GM18868 (cell line): ENCODE data around the gene CHST5.
"Not testable (repeated sequence)": the region's sequence is repeated elsewhere in the genome, so short reads cannot be mapped to it uniquely, and the experiment has no call there.

Experiments used
- ATAC-seq: cut with Tn5 transposase; IDR thresholded peaks from one replicate; pipeline ENCODE4 v1.9.1; 2021; ENCODE audit warnings: mild to moderate bottlenecking, moderate library complexity; ENCODE audit not compliant: unreplicated experiment

CHST5 gene

DNA sequence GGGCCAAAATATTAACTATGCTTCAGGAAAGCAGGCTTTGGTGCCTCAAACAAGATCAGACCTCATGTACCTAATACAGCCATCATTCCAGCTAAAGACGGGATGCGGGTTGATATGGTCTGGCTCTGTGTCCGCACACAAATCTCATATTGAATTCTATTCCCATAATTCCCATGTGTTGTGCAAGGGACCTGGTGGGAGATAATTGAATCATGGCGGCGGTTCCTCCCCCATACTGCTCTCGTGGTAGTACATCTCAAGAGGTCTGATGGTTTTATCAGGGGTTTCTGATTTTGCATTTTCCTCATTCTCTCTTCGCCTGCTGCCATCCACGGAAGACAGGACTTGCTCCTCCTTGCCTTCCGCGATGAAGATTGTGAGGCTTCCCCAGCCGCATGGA is 21.6 kb downstream of the CHST5 start:
- ATAC-seq, result no peak

DNA sequence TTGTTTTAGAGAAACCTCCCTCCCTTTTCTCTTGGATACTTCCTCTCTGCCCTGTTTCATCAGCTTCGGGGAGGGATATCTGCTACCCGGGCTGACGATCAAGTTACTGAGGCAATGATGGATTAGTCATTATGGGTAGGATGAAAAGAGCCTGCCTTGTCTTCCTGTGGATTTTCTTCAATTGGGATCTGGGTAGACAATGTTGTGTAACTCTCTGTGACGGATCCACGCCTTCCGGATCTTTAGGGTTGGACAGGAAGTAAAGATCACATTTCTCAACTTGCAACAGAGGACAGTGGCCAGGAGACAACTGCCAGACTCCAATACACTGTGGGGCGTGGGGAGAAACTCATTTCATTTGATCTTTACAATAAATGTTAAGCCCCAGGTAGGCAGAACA is 29.3 kb downstream of the CHST5 start:
- ATAC-seq, result no peak

GRCh38 chr16:75506107-75506506 is 29.8 kb downstream of the CHST5 start:
- ATAC-seq, result no peak

DNA sequence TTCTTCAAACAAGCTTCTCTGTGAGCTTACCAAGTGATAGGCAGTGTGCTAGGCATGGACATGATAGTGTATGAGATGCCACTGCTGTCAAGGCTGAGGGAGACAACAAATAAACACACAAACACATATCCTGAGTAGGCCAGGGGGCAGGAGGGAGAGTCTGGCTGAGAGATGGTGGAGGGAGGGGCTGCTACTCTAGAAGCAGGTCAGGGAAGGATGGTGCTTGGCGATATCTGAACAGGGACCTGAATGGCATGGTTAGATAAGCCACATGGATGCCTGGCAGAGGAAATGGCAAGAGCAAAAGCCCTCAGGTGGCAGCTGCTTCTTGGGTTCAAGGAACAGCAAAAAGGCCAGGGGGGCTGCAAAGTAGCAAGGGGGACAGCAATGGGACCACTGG is 32.1 kb downstream of the CHST5 start:
- no peak for ATAC-seq

DNA sequence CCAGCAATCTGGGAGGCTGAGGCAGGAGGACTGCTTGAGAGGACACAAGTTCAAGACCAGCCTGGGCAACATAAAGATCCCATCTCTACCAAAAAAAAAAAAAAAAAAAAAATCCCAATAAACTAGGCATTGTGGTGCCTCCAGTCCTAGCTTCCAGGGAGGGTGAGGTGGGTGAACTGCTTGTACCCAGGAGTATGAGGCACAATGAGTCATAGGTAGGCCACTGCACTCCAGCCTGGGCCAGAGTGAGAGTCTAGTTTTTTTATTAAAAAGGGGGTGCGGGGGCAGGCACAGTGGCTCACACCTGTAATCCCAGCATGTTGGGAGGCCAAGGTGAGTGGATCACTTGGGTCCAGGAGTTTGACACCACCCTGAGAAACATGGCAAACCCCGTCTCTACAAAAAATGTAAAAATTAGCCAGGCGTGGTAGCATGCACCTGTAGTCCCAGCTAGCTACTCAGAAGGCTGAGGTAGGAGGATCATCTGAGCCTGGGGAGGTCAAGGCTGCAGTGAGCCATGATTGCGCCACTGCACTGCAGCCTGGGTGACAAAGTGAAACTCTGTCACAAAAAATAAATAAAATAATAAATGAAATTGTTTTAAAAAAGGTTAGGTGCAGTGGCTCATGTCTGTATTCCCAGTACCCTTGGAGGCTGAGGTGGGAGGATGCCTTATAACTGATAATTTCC is 32.8 kb downstream of the CHST5 start:
- no peak for ATAC-seq

- ATAC-seq, result not testable (repeated sequence)
These were observed 34.1 kb downstream of the CHST5 start for GRCh38 chr16:75501820-75502219.

DNA sequence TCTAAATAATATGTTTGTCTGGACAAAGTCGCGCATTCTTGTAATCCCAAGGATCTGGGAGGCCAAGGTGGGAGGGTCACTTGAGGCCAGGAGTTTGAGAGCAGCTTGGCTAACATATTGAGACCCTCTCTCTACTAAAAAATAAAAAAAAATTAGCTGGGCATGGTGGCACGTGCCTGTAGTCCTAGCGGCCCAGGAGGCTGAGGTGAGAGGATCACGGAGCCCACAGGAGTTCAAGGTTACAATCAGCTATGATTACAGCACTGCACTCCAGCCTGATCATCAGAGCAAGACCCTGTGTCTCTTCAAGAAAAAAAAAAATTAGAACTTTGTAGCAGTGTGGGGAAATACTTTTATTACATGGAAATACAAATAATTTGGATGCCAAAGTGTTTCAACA is 34.5 kb downstream of the CHST5 start:
- ATAC-seq, result no peak

DNA sequence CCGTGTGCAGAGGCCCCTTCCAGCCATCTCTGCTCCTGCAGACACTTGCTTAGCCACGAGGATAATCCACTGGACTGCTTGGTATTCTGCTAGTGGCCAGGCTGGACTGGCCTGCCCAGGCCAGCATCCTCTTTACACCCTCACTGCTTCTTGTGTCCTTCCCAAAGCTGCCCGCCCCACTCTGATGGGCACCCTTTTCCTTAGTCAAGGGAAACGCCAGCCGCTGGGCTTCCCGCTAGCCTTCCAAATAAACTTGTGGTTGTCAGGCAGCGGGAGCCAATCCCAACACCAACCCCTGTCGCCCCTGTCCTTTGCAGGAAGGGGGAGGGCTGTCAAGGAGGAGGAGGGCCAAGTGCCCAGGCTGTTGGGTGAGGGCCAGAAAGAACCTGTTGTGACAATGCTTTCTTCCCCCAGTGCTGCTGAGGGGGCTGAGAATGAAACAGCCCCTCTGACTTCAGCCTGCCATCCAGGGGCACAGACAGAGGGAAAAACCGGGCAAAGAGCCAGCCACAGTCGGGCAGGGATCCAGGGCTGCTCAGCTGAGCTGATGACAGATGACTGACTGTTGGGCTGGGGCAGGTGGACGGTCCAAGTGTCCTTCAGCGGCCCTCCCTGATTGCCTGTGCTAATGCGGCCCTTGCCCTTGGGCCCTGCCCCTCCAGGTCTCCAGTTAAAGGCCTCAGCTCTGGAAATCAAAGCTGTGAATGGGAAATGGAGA is 37.1 kb downstream of the CHST5 start:
- ATAC-seq, result not testable (repeated sequence)

- no peak for ATAC-seq
These were observed 38.4 kb downstream of the CHST5 start for GRCh38 chr16:75497558-75497957.

DNA sequence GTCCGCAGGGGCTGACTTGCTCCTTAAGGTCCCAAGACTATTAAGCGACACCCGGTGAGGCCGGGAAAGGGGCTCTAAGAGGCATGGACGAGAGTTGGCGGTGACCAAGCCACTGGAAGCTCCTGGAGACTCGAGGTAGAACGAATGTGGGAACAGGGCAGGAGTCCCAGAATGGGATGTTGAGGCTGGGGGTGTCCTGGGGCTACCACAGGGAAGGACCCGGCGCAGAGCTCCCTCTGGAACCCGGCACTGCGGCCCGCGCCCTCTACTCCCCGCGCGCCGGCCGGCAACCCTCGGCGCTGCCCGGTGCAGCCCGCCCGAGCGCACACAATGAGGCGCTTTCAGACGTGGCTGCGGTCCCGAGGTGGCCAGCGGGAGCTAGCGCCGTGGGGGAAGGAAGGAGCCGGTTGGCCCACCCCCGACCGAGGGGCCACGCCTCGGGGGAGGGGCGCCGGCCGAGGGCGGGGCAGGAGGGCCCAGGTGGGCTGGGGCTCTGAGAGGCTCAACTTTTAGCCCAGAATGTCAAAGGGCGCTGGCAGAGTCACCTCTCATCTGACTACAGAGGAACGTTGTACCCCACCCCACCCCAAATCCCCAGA is 40.7 kb downstream of the CHST5 start, which contains the start of gene CHST6:
TSS of gene CHST6 (minus strand) at position 366 of the 599 bp plus-strand sequence. CDS start 15,613 bp downstream, outside the sequence.
- ATAC-seq, result peak; percentile 77

DNA sequence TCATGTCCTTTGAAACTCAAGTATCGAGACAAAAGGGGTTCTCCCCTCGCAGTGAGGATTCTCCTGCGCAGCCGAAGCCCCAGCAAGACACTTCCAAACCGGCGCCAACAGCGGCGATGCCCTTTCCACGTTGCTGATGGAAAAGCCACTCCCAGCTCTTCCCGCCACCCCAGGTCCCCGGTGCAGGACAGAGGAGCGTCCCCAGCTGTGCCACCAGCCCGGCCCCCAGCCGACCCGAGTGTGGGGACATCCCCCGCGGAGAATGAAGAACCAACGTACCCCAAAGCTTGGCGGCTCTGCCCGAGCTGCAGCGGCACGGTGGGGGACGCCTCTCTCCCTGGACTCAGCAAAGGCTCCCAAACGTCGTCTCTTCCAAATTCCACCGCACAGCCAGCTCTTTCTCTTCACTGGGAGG is 41.2 kb downstream of the CHST5 start:
- ATAC-seq, result no peak

- ATAC-seq, result no peak
These were observed 41.7 kb downstream of the CHST5 start for GRCh38 chr16:75494184-75494583.

- ATAC-seq, result peak; percentile 32
These were observed 44.0 kb downstream of the CHST5 start for GRCh38 chr16:75491876-75492275.

GRCh38 chr16:75488322-75488721 is 47.6 kb downstream of the CHST5 start:
- ATAC-seq, result no peak

- peak; percentile 74 for ATAC-seq
These were observed 49.1 kb downstream of the CHST5 start for GRCh38 chr16:75486676-75487313.

DNA sequence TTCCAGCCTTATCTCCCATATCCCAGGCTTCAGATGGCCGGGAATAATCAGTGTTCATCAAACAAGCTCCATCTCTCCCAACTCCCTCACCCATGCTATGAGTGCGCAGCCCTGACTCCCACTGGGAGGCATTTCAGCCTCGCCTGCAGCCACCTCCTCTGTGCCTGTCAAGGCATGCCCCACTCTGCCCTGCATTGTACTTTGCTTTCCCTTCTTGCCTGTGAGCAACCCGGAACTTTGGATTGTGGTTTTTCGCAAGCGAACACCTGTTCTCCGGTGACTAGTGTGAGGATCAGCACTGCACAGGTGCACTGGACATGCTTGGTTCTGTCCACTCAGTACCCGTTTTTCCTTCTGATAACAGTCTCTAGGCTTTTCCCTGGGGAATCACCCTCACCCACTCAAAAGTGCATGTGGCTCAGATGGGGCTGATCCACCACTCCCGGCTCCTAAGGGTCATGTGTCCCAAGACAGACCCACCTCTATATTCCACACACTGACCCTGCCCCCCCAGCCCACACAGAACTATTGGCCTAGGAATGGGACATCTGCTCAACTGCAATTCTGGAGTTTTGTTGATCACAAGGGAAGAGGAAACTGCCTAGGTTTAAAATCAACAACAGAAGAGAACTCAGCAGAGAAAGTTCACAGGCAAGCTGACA is 49.8 kb downstream of the CHST5 start:
- no peak for ATAC-seq

GRCh38 chr16:75485230-75486013 is 50.5 kb downstream of the CHST5 start:
- peak; percentile 41 for ATAC-seq

GRCh38 chr16:75483222-75483621 is 52.7 kb downstream of the CHST5 start:
- ATAC-seq, result no peak

DNA sequence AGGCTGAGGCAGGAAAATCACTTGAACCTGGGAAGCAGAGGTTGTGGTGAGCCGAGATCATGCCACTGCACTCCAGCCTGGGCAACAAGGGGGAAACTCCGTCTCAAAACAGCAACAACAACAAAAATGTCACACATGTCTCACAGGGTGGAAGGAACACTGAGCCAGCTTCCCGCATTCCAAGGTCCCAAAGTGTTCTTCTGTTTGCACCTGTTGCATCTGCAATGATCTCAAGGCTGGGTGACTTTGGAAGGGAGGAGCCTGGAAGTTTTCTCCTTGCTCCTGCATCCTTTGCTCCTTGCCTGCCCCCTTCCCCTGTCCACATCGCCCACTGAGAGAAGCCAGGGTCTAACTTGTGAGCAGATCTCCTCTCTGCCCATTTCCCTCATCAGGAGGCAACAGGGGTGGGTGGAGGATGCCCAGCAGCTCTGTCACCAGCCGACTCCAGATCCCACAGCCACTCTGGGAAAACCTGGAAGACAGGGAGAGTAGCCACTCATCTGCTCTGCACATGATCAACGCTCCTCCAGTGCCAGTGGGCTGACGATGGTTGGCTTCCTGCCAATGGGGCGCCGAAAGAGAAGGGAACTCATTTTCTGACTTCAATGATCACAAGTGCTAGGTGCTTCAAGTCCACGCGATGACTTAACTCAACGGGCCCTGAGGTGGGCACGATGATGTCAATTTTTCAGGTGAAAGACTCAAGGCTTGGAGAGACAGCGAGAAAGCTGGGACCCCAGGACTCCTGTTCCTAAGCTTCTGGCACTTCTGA is 53.3 kb downstream of the CHST5 start:
- no peak for ATAC-seq
